Esophagus muscularis mucosa (tissue), 4 donors: ENCODE data around the gene DUOXA2.

ENCODE experiments used
- CTCF ChIP-seq, 3 experiments: fragments of 200-600 bp in 2 of 3; fragments of 450-650 bp in 1 of 3; sonication (generic) in 2 of 3; IDR thresholded peaks; one replicate each; pipeline ENCODE4 v1.5.1; 2017 to 2019; ENCODE audit warnings: antibody characterized with exemption in 3 of 3, mild to moderate bottlenecking in 2 of 3, moderate library complexity in 1 of 3
- EP300 ChIP-seq: sonication (generic); formaldehyde crosslinking; IDR thresholded peaks from one replicate; pipeline ENCODE4 v1.6.1; 2017; ENCODE audit warnings: antibody characterized with exemption
- POLR2A ChIP-seq: fragments of 450-650 bp; IDR thresholded peaks from one replicate; pipeline ENCODE4 v1.6.1; 2017; ENCODE audit warnings: antibody characterized with exemption, moderate library complexity, mild to moderate bottlenecking, low read depth
- POLR2AphosphoS5 ChIP-seq, 2 donors: sonication (generic); formaldehyde crosslinking; IDR thresholded peaks; one replicate each; pipeline ENCODE4 v1.6.1; 2017; ENCODE audit warnings: antibody characterized with exemption in 2 of 2

- no peak for TF ChIP-seq CTCF (IDR thresholded peaks at IDR 0.05)
- TF ChIP-seq POLR2A: no peak
- TF ChIP-seq POLR2AphosphoS5 (IDR thresholded peaks at IDR 0.05): no peak
- TF ChIP-seq EP300: no peak
Measured at GRCh38 chr15:45113380-45113990, 641 bp upstream of the DUOXA2 start.
